HEK293 (cell line): ENCODE measurements around the gene PDZRN4.

Source experiments
- OVOL3 ChIP-seq: fragments of 450-650 bp; formaldehyde crosslinking; IDR thresholded peaks from 2 replicates; pipeline ENCODE4 v1.5.1; 2016; ENCODE audit warnings: missing biosample characterization, missing genetic modification characterization
- ZBTB17 ChIP-seq: fragments of 450-650 bp; formaldehyde crosslinking; IDR thresholded peaks from 2 replicates; pipeline ENCODE4 v1.5.1; 2016; ENCODE audit warnings: missing biosample characterization, missing genetic modification characterization
- ZNF266 ChIP-seq: fragments of 450-650 bp; formaldehyde crosslinking; IDR thresholded peaks from 2 replicates; pipeline ENCODE4 v1.5.1; 2016; ENCODE audit warnings: missing biosample characterization, missing genetic modification characterization, low read depth
- ZNF776 ChIP-seq: fragments of 450-650 bp; formaldehyde crosslinking; IDR thresholded peaks from 2 replicates; pipeline ENCODE4 v1.5.0; 2017; ENCODE audit warnings: missing biosample characterization, missing genetic modification characterization, borderline replicate concordance
- TF ChIP-seq, protein P1 (sequence below): fragments of 450-650 bp; formaldehyde crosslinking; IDR thresholded peaks from 2 replicates; pipeline ENCODE4 v1.5.1; 2016; ENCODE audit warnings: missing biosample characterization, missing genetic modification characterization
- TF ChIP-seq, protein P2 (sequence below): fragments of 450-650 bp; formaldehyde crosslinking; IDR thresholded peaks from 2 replicates; pipeline ENCODE4 v1.5.1; 2017; ENCODE audit warnings: missing biosample characterization, missing genetic modification characterization

DNA sequence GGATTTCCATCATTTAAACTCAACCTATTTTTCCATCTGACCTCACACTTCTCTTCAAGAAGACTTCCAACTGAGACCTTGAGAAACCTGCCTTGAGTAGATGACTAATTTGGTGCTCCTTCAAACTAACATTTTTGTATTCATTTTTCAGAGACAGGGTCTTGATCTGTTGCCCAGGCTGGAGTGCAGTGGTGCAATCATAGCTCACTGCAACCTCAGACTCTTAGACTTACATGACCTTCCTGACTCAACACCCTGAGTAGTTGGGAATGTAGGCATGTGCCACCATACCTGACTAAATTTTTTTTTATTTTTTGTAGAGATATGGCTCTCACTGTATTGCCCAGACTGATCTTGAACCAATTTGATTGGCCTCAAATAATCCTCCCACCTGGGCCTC lies 389.9 kb downstream of the PDZRN4 start:
- TF ChIP-seq ZNF266 (no peak), ZNF776 (tag by site-specific recombination) (no peak), ZBTB17 (tag by site-specific recombination) (no peak), OVOL3 (tag by site-specific recombination) (no peak)
- TF ChIP-seq, protein P1, sequence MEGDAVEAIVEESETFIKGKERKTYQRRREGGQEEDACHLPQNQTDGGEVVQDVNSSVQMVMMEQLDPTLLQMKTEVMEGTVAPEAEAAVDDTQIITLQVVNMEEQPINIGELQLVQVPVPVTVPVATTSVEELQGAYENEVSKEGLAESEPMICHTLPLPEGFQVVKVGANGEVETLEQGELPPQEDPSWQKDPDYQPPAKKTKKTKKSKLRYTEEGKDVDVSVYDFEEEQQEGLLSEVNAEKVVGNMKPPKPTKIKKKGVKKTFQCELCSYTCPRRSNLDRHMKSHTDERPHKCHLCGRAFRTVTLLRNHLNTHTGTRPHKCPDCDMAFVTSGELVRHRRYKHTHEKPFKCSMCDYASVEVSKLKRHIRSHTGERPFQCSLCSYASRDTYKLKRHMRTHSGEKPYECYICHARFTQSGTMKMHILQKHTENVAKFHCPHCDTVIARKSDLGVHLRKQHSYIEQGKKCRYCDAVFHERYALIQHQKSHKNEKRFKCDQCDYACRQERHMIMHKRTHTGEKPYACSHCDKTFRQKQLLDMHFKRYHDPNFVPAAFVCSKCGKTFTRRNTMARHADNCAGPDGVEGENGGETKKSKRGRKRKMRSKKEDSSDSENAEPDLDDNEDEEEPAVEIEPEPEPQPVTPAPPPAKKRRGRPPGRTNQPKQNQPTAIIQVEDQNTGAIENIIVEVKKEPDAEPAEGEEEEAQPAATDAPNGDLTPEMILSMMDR (tag by site-specific recombination), result no peak
- TF ChIP-seq, protein P2, sequence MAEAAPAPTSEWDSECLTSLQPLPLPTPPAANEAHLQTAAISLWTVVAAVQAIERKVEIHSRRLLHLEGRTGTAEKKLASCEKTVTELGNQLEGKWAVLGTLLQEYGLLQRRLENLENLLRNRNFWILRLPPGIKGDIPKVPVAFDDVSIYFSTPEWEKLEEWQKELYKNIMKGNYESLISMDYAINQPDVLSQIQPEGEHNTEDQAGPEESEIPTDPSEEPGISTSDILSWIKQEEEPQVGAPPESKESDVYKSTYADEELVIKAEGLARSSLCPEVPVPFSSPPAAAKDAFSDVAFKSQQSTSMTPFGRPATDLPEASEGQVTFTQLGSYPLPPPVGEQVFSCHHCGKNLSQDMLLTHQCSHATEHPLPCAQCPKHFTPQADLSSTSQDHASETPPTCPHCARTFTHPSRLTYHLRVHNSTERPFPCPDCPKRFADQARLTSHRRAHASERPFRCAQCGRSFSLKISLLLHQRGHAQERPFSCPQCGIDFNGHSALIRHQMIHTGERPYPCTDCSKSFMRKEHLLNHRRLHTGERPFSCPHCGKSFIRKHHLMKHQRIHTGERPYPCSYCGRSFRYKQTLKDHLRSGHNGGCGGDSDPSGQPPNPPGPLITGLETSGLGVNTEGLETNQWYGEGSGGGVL, result no peak
